ENCODE measurements around the gene MEG3. TPM values are rescaled to one million over a fixed set of nuclear protein-coding genes. Genes with fewer than 3 reads are reported as not detected.

MEG3 gene
- total and polyA plus RNA-seq, 2 of the 8 experiments (the other 6 are each of a cell fraction or from before 2014, with no cell fraction given), result 0.17 to 1.1 TPM

DNA sequence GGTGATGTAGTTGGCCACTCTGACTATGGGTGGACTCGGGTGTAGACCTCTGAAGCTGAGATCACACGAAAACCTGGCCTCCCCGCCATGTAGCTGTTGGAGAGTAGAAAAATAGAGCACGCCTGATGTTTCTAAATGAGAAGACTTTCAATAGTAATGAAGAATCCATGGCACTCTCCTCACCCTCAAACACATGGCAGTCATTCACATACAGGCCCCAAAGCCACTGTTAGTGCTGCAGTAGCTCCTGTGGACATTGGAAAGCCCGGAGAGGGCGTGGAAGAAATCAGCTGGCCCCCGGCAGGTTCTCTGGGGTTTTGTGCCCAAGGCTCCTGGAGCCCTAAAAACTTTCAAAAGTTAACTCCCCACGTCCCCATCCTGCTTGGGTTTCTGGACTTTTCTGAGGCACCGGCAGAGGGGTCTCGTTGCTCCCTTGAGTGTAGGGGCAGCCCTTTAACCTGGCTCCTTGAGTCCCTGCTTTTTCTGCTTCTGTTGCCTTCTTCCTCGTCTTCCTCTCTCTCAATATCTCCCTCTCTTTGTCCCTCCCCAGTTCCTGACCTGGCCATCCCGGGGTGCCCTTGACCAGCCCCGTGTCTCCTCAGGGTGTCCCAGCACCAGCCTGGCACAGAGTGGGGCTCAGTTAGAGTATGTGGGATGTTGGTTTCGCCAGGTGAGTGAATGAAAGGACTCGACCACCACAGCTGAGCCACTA is 8.3 kb downstream of the MEG3 start (continued):
- TF ChIP-seq, protein P1, sequence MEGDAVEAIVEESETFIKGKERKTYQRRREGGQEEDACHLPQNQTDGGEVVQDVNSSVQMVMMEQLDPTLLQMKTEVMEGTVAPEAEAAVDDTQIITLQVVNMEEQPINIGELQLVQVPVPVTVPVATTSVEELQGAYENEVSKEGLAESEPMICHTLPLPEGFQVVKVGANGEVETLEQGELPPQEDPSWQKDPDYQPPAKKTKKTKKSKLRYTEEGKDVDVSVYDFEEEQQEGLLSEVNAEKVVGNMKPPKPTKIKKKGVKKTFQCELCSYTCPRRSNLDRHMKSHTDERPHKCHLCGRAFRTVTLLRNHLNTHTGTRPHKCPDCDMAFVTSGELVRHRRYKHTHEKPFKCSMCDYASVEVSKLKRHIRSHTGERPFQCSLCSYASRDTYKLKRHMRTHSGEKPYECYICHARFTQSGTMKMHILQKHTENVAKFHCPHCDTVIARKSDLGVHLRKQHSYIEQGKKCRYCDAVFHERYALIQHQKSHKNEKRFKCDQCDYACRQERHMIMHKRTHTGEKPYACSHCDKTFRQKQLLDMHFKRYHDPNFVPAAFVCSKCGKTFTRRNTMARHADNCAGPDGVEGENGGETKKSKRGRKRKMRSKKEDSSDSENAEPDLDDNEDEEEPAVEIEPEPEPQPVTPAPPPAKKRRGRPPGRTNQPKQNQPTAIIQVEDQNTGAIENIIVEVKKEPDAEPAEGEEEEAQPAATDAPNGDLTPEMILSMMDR (IDR thresholded peaks at IDR 0.05; ENCODE audit: control extremely low read depth in 1 of 3, insufficient read depth in 1 of 3, low read depth in 1 of 3, low read length in 3 of 3), result no peak
- TF ChIP-seq SP4 (IDR thresholded peaks at IDR 0.05; ENCODE audit: low read length) (no peak), SAP30 (IDR thresholded peaks at IDR 0.05; ENCODE audit: insufficient read depth, insufficient replicate concordance, low read length) (no peak)

All from H1 (cell line).